ENCODE results near the gene PTPRN2.

DNA sequence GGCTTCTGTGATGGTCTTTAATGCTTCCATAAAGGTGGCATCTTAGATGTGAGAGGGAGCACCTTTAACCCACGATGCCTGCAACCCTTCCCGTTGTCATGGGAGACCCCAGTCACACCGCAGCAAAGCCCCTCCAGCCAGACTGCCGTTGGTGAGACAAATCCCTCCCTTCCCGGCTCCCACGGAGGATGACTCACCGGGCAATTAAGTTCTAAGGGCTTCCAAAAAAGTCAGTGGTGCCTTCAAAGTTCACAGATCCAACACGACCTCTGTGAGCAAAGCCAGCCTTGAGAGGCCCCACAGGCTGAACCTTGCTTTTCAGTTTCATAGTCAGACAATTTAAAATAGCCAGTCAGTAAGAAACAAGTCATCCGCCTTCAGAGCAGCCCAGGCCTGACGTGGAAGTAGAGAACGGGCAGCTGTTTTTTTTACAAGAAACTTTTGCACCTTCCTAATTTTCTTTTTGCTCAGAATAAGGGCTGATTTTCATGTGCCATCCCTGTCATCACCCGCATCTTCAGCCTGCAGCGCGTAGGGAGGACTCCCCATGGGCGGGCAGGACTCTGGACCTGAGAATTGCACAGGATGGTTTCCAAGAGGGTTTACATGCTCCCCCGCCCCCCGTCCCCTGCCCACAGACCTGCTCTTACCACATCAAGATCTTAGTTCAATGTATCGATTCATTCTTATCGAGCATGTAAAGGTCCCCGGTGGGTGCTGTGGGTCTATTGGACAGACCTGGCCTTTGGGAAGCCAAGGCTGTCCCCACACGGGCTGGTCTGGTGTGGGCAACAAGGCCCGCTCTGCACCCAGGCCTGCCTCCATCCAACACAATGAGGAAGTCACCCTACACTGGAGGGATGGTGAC, 916.9 kb downstream of the PTPRN2 start:
- TF ChIP-seq POLR2A (IDR thresholded peaks at IDR 0.05) (no peak), EP300 (IDR thresholded peaks at IDR 0.05) (no peak)
- TF ChIP-seq, protein P1, sequence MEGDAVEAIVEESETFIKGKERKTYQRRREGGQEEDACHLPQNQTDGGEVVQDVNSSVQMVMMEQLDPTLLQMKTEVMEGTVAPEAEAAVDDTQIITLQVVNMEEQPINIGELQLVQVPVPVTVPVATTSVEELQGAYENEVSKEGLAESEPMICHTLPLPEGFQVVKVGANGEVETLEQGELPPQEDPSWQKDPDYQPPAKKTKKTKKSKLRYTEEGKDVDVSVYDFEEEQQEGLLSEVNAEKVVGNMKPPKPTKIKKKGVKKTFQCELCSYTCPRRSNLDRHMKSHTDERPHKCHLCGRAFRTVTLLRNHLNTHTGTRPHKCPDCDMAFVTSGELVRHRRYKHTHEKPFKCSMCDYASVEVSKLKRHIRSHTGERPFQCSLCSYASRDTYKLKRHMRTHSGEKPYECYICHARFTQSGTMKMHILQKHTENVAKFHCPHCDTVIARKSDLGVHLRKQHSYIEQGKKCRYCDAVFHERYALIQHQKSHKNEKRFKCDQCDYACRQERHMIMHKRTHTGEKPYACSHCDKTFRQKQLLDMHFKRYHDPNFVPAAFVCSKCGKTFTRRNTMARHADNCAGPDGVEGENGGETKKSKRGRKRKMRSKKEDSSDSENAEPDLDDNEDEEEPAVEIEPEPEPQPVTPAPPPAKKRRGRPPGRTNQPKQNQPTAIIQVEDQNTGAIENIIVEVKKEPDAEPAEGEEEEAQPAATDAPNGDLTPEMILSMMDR (IDR thresholded peaks at IDR 0.05) = no peak
